NCI-H146 treated with DMSO at 0.1 percent for 48 hours (cell line): ENCODE measurements around the gene FGFBP2.

Source experiments
- DNase-seq: peaks from one replicate; lab custom pipeline; 2025; ENCODE audit not compliant: unreplicated experiment; lab: John Stamatoyannopoulos, UW

The FGFBP2 gene, protein sequence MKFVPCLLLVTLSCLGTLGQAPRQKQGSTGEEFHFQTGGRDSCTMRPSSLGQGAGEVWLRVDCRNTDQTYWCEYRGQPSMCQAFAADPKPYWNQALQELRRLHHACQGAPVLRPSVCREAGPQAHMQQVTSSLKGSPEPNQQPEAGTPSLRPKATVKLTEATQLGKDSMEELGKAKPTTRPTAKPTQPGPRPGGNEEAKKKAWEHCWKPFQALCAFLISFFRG

DNA sequence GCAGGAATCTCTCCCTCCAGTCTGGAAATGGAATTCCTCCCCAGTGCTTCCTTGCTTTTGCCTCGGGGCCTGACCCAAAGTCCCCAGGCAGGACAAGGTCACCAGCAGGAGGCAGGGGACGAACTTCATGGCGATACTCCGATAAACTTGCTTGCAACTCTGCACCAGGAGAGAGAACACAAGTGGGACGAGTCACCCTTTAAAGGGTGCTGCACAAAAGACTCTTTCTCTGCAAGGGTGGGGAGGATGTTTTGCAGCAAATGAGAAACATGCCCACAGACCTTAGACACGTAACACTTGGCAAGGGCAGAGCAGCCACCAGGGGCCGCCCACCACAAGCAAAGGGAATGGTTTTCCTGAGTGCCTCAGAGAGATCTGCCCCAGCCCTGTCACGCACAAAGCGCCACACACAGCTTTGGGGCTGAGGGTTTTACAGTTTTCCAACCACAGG, at the start of gene FGFBP2:
Gene FGFBP2 (minus strand): TSS at position 175 of the 451 bp plus-strand sequence. CDS start 46 bp downstream, at position 129.
- DNase-seq = no peak

DNA sequence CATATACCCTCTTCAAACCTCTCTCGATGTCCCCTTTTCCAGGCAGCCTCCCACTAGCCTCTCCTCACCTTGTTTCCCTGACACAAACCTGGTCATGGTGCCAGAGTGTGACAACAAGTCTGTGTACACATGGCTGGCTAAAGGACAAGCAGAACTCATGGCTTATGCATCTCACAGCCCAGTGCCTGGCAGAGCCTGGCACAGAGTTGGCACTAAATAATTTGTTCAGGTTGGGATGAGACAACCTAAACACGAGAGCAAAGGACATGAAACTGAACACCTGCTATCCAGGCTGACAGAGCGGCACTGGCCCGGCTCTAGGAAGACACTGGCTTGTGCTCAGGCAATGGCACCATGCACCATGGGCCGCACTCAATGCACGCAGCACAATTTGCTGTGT, 48.2 kb upstream of the FGFBP2 start:
- no peak for DNase-seq

DNA sequence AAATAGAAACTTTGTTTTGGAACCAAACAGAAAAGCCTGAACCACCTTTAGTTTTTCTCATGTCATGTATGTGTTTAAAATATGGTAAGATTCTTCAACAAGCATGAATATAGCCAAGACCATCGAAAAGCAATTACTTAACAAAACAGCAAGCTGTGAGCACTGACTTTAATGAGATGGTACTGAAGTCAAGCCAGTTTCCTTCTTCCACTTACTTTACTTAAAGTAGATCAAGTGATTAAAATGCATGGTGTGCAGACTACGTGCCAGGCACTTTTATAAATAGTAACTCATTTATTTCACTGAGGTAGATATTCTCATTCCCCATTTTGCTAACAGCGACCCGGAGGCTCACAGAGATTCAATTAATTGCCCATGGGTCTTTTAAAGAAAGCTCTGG, 46.2 kb upstream of the FGFBP2 start:
- no peak for DNase-seq

DNA sequence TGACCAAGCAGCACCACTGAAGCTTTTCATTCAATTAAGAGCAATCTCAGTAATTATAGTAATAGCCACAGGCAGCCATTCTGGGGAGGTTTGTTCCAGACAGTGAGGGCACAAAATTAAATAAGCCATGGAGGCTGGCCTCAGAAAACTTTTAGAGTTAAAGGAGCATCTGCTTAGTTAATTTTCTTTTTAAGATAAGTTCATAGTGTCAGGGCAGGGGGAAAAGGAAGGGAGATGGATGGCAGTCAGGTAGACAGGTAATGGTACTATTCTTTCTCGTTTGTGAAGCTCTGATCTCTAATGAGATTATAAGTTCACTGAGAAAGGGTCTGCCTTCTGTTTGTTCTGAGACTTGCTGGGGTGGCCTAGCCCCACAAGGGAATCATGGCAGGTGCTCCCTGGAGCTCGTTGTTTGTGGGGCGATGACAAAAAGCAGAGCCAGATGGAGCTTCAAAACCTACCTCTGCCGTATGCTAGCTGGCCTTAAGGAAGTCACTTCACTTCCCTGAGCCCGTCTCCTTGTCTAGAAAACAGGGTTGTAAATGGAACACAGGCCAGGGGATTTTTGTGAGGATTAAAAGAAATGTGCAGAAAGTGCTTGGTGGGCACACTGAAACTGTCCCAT, 44.6 kb upstream of the FGFBP2 start:
- no peak for DNase-seq

DNA sequence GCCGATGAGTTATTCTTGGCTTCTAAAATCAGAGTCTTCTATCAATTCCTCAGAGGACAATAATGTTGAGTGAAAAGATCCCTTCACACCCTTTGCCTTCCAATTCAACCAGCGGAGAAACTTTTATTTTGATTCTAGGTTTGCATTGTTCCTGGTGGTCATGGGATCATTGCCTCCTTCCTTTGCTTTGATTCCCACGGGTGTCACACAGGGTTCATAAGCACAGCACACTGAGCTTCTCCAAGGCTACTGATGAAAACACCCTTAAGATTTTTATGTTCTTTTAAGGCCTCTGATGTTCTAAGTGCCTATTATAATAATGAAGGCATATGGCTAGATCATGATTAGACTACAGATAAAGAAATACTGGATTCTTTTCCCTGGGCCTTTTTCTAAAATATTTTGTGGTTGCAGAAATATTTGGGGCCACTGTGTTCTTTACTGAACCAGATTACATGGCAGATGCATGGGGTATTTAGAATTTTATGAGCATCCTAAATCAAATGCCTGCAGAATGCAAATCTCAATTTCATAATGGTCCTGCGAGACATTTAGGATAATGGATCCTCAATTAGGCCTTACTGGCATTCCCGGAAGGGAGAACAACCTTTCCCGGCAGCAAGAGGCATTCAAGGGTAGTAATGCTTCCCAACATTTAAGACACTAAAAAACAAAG, 43.9 kb upstream of the FGFBP2 start:
- DNase-seq = no peak

DNA sequence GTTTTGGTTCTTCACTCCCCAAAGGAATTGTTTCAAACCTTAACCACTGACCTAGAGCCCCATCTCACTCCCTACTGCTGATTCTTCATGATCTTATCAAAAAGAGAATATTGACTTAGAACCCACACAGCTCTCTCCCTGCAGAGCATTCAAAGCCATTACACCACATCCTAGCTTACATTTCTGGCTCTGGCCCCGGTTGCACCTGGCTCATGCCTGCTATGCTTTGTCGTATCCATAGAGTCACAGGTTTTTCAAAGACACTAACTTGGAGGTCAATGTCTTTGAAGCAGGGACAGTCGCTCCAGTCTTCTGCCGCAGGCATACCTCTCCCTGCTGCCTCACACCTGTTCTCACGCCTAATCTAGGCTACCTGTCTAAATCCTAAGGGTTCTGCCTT, 42.7 kb upstream of the FGFBP2 start:
- DNase-seq = no peak

DNA sequence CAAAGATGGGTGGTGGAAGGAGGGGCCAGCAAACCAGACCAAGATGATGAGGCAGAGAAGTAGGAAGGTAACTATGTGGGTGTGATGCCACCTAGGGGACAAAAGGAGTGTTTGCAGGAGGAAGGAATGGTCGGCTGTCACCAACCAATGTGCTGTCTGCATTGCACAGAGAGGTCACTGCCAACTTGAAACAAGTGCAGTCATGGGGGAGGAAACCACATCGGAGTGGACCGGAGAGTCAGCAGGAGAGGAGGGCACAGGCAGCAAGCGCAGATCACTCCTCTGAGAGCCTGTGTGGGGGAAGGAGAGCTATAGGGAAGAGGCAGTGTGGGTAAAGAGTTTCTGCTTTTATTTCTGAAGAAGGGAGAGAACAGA, 38.5 kb upstream of the FGFBP2 start:
- DNase-seq = peak; percentile 22

DNA sequence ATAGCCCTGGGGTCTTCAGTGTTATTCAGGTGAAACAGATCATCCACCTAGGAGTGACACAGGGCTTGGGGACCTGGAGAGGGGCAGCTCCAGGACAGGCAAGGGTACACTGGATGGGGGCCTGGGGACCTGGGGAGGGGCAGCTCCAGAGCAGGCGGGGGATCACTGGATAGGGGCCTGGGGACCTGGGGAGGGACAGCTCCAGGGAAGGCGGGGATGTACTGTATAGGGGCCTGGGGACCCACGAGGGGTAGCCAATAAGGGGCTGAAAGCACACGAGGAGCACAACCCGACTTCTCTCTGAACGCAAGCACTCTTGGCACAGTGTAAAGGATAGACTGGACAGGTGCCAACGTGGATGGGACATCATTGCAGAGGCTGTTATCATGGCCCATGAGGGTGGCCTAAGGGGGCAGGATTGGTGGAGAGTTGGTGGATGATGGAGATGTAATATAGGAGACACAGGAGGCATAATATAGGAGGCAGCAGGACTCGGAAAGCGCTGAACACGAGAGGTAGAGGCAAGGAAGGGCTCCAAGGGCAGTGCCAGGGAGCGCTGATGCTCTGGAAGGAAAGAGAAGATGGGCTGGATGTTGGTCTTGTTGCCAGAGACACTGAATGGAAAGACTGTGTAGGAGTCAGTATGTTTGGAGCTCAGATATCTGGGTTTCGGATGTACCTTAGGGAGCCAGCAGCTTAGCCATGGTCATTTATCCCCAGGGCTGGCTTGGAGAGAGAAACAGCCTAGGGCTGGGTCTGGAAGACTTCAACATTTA, 37.9 kb upstream of the FGFBP2 start:
- DNase-seq = no peak

DNA sequence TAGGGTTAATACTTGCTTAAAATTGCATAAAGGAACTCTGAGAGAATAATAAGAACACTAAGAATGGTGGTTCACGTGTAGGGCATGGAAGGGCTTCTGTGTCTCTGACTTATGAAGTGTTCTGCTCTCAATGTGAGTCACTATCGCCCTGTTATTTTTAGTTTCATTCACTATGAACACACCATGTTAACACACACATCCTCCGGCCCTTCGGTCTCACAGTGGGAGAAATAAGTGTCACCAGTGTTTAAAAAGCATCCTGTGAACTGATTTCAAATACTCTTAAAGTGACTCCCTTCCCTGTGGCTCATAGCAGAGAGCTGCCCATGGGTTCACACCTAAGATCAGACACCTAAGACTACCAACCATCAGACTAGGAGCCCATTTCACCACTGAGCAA, 33.8 kb upstream of the FGFBP2 start:
- no peak for DNase-seq

DNA sequence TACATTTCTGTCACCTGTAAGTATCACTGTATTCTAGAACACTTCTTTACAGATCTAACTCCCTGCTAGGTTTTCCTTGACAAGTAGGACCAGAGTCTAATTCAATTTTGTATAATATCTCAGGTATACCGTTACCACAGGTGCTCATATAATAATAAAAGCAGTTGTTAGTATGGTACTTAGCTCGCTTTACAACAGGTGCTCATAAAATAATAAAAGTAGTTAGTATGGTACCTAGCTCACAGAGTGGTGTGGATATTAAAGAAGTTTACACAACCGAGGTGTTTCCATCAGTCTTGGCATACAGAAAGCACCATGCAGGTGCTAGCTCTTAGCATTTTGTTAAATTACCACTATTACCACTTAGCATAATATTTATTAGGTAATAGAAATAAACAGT, 32.9 kb upstream of the FGFBP2 start:
- no peak for DNase-seq

DNA sequence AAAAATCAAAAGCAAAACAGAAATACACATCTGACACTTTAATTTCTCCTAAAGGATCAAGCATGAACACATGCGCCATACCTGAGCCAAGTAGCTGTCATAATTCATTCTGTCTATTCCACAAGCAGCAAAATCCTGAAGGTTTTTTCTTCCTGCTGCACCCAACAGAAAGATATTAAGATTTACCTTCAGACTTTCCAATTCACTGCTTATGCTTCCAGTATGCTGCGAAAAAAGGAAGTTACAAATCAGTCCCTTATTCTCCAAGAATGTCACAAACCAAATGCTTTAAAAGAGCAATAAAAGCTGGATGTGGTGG, 29.2 kb upstream of the FGFBP2 start:
- no peak for DNase-seq

DNA sequence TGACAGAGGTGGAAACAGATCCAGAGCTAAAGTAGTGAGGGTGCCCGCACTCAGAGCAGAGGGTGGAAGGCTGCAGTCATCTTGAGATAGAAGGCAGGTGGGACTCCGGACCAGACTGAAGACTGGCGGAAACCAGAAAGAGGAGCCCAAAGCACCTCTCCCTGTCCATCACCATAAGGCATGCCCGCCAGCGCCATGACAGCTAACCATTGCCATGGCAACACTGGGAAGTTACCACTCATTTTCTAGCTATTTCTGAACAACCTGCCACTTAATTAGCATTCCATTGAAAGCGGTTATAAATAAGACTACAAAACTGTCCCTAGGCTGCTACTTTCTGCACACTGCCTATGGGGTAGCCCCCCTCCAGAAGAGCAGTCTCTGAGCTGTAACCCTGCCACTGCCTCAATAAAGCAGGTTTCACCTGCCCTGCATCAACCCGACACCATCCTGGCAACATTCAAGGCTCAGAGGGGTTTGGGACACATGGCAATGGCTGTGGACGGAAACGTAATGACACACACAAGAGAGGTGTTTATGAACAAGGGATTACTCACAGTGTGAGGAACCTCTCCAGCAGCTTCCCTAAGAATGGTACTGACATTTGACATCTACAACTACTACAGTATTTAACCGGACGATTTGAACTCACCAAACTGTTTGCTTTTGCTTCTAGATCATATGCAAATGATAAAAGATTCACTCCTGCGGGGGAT, 27.8 kb upstream of the FGFBP2 start:
- DNase-seq = no peak

DNA sequence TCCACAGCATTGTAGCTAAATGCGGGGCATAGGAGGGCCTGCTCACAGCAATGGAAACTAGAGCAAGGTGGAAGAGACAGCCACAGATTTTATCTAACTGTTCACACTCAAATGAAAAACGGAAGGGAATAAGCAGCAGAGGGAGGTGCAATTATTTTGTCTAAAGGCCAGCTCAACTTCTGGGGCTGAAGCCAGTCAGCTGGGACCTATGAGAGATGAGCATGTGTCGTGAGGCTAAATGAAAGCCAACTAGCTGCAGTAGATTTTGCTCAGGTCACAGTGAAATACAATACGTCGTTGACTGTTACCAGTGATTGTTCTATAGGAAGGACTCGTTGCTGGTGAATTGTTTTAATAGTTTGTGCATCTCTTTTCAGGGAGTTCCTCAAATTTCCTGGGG, 26.4 kb upstream of the FGFBP2 start:
- no peak for DNase-seq

DNA sequence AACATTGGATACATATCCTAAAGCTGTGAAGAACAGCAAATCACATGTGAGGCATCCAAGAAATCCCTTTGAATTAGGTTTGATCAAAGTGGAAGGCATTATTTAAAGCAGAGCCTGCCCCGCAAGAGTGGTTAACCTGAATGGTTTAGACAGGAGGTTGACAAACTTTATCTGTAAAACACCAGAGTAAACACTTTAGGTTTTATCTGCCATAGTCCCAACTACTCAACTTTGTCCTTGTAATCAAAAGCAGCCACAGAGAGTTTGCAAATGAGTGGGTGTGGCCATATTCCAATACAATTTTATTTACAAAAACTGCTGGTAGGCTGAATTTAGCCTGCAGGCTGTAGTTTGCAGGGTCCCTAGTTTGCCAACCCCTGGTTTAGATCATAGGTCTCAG, 25.2 kb upstream of the FGFBP2 start:
- no peak for DNase-seq

DNA sequence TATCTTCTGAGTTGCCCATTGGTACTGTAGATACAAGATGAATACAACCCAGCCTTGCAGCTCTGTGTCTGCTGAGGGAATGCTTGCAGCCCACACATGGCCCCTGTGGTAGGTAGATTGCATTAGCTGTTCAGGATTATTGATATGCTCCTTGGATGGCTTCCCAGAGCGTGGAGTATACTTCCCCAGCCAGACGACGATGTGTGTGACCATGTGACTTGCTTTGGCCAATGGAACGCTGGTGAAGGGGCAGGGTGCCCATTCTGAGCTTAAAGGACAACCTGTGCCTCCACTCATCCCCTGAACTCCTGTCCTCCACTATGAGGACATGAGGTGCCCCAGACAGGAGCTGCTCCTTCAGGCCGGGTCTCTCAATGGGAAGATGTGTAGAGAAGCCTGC, 23.9 kb upstream of the FGFBP2 start:
- DNase-seq = no peak

DNA sequence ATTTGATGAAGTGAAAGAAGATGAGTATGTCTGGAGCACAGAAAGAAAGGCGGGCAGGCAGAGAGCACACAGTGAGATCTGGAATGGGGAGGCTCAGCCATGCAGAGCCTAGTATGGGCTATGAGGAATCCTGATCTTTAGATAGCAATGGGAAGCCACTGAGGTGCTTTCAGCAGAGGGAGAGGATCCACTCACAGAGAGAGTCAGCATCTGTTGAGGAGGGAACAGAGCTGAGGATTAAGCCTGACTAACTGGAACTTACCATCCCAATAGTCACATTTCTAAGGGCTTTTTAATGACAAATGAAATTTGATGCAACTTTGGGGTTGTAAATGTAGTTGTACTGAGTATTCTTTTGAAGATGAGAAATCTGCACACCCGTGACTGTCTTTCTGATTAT, 20.6 kb upstream of the FGFBP2 start:
- no peak for DNase-seq

DNA sequence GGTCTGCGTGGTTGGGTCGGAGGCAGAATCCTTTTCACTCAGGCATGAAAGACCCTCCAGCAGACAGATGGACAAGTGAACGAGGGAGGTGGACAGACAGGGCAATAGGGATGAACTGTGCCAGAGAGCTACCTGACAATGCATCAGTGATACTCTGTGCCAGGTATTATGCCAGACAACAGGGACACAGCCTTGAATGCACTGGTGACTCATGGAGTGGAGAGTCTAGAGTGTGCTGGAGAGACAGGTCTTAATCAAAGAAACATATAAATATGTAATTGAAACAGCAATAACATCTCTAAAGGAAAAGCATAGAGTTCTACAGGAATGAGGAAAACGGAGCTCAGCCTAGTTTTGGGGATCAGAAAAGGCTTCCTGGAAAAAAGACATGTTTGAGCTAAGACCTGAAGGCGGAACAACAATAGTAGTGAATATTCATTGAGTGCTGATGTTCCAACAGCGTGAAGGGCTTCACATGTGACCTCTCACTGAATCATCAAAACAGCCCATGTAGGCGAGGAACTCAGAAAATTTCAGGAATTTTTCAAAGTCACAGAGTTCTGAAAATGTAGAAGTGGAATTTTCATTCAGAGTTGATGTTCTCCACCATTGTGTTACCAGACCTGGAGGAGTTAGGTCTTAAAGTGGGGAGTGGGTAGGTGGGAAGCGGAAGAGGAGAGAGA, 20.0 kb upstream of the FGFBP2 start:
- no peak for DNase-seq

DNA sequence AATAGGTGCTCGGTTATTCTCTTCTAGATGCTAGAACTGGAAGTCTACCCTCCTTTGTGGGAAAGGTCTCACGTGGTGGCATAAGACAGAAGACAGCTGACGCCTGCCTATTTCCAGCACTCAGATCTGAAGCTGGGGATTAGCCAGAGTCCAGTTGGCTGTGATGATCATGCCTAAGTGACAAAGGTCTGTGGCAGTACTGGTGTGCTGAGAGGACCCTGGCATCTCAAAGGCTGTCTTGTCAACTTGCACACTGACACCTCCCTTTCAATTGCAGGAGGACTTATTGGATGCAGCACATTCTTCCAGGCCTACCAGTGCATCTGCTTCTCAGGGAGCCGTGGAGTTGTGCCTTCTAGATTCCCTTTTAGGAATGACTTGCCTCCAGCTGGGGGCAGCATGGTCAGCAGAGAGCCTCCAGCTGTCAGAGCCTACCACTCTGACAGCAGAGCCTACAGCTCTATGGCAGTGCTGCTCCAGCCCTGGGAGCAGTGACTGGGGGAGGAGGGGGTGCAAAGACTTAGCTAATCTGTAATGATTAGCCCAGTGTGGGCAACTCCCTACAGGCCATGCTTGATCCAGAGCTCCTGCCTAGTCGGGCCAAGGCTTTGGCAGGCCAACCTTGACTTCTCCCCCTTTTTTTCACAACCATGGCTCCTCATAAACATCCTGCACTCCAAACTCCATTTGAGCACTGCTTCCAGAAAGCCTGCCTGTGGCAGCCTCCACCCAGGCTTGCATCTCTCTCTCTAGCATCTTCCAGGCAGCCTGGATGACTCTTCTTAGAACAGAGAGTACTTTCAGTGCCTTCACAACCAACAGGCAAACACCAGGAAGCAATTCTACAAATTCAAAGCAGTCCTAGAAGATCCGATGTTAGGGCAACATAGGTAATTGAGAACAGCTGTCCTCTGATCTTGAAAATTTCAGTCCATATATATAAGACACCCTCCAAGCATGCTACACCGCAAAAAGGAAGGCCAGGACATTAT, 13.8 kb upstream of the FGFBP2 start:
- no peak for DNase-seq

DNA sequence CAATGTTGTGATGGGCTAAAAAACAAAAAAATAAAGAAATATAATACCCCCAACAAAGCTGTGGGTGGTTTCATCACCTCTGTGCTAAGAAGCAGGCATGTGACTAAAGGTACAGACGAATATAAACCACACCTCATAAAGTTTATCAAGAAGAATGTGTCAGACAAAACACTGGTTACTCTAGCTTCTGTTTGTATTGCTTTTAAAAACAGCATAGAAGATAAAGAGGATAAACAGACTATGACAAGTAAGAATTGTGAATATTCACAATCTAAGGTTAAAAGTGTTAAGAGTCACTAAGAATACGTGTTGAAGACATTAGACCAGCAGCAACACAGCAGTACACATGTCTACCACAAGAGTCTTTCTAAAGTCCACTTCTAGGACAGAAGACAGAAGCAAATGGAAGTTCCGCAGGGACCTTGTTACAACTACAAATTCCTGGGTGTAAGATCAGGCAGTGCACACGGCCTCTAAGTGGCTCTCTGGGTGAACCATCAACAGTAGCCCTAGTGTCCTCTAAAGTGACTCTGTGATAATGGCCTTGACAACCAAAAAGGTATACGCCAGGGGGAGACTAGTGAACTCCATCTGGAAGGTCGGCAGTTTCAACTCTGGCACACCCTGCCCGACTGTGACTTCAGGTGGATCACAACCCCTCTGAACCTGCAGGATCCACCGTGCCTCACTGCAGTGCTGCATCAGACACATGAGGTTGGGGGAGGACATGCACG, 8.3 kb upstream of the FGFBP2 start:
- DNase-seq = no peak
